Psoas muscle (tissue), 8 donors: ENCODE measurements around the gene HES7. TPM values are rescaled to one million over a fixed set of nuclear protein-coding genes. Genes with fewer than 3 reads are reported as not detected.
A peak's percentile ranks its signal among the peaks of the same experiment; 100 is the strongest.

Experiments used
- ATAC-seq, 4 donors: fragments of 200-7000 bp; cut with Tn5 transposase; one replicate each; pipeline ENCODE4 v1.9.1; 2020; ENCODE audit warnings: moderate library complexity in 3 of 4, mild to moderate bottlenecking in 2 of 4
- DNase-seq, 2 donors: peaks; one replicate each; pipeline ENCODE4 v3.0.0-alpha.2; 2020
- H3K27ac ChIP-seq: fragments of 200-600 bp; one replicate; pipeline ENCODE4 v1.8.0; 2022
- H3K27me3 ChIP-seq, 3 donors: fragments of 200-600 bp in 1 of 3; one replicate each; pipeline versions ENCODE4 v1.6.1 to v1.8.0; 2013 to 2022; ENCODE audit warnings: low read length in 2 of 3, mild to moderate bottlenecking in 2 of 3, moderate library complexity in 1 of 3; ENCODE audit not compliant: insufficient read depth in 3 of 3
- H3K36me3 ChIP-seq, 2 donors: fragments of 200-600 bp in 1 of 2; one replicate each; pipeline versions ENCODE4 v1.6.1 to v1.8.0; 2013 to 2022; ENCODE audit warnings: low read depth in 1 of 2, mild to moderate bottlenecking in 1 of 2, moderate library complexity in 1 of 2; ENCODE audit not compliant: insufficient read depth in 1 of 2
- H3K4me1 ChIP-seq: fragments of 200-600 bp; one replicate; pipeline ENCODE4 v1.8.0; 2022
- H3K4me3 ChIP-seq: fragments of 200-600 bp; one replicate; pipeline ENCODE4 v1.8.0; 2022; ENCODE audit warnings: mild to moderate bottlenecking
- H3K9me3 ChIP-seq: fragments of 200-600 bp; one replicate; pipeline ENCODE4 v1.8.0; 2022
- WGBS, 3 donors: extraction: QIAGEN DNeasy Blood & Tissue Kit; methylation state at CpG; one replicate each; pipeline versions ENCODE4 v1.1.6 to v1.1.7; 2013; 5-methylcytosine and 5-hydroxymethylcytosine counted together
- intact Hi-C, 2 donors: fragments of 100-400 bp; cut with DNase I; formaldehyde crosslinking; loops; one replicate each; pipeline versions ENCODE4 v1.11.0 to v1.14.2; 2022
- polyA plus RNA-seq, 3 donors: library from polyadenylated mRNA; stranded (reverse); fragments of 200-250 nt; gene quantifications; one replicate each; pipeline ENCODE4 v1.2.3, GENCODE V29; 2013
- total RNA-seq, 4 donors: library from RNA; stranded (reverse); fragmentation: NEBNext Ultra II Directional in 2 of 4; extraction: Animal tissue kit (Norgen Biotek cat#: 25700) in 2 of 4; gene quantifications; one replicate each; pipeline versions ENCODE4 v1.2.1 to v1.2.4, GENCODE V29; 2021 to 2023
- TF ChIP-seq, protein P1 (sequence below): fragments of 200-600 bp; IDR thresholded peaks from one replicate; pipeline ENCODE4 v1.8.0; 2022; ENCODE audit warnings: antibody characterized with exemption
- donor health status: healthy with polysubstance abuse.
- donor health status: DM: no; HTN: no; CAD: no; lungs with moderate emphysema.
- donor health status: Bipolar disorder and iron deficiency.
- donor health status: healthy.
- donor health status: DM: yes; HTN: yes; CAD: no.
- donor health status: DM: no; HTN: no; CAD: no.
- donor health status: DM: no; HTN: no; CAD: no.
- donor health status: DM: yes; HTN: yes; CAD: no.

HES7 gene
- total and polyA plus RNA-seq, 7 donors = 0.10 to 0.30 TPM; not detected in 5

DNA sequence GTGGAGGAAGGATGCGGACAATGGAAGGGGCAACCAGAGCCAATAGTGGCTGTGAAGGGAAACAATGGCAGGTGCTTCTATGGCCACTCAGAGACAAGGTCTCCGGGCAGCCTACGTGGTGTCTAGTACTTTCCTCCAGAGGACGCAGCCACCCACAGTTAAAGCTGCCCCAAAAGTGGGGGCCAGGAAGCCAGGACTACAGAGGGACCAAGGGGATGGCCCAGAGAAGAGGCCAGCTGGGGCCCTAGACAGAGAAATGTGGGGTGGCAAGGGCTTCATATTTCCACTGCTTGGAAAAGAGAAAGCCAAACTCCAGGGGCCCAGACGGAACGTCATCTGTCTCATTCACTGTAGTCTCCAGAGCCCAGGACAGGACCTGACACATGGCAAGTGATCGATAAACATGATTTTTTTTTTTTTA lies 29.1 kb upstream of the HES7 start:
- DNase-seq (peak in 1 of 2 donors; percentile 25), ATAC-seq (no peak)
- TF ChIP-seq, protein P1, sequence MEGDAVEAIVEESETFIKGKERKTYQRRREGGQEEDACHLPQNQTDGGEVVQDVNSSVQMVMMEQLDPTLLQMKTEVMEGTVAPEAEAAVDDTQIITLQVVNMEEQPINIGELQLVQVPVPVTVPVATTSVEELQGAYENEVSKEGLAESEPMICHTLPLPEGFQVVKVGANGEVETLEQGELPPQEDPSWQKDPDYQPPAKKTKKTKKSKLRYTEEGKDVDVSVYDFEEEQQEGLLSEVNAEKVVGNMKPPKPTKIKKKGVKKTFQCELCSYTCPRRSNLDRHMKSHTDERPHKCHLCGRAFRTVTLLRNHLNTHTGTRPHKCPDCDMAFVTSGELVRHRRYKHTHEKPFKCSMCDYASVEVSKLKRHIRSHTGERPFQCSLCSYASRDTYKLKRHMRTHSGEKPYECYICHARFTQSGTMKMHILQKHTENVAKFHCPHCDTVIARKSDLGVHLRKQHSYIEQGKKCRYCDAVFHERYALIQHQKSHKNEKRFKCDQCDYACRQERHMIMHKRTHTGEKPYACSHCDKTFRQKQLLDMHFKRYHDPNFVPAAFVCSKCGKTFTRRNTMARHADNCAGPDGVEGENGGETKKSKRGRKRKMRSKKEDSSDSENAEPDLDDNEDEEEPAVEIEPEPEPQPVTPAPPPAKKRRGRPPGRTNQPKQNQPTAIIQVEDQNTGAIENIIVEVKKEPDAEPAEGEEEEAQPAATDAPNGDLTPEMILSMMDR = no peak
- peak overlapping the region; percentile 97 for H3K4me3 ChIP-seq
- H3K36me3 ChIP-seq = peaks cover 5 to 35% of the 10 kb centered on the region in 2 donors
- intact Hi-C loops = loop anchor here in 1 of 2 donors (2.0 kb wide), 1 partner anchor 14 kb away; no protein-coding TSS in a partner anchor
- WGBS, 3 donors = 23 to 32% (median 28%) methylated on average over 7 of the region's 7 CpGs
- no peaks in the 10 kb centered on the region for H3K27me3 ChIP-seq
- no peaks in the 10 kb centered on the region for H3K9me3 ChIP-seq
- H3K27ac ChIP-seq = peak overlapping the region; percentile 100
- peaks cover 40% of the 10 kb centered on the region for H3K4me1 ChIP-seq

DNA sequence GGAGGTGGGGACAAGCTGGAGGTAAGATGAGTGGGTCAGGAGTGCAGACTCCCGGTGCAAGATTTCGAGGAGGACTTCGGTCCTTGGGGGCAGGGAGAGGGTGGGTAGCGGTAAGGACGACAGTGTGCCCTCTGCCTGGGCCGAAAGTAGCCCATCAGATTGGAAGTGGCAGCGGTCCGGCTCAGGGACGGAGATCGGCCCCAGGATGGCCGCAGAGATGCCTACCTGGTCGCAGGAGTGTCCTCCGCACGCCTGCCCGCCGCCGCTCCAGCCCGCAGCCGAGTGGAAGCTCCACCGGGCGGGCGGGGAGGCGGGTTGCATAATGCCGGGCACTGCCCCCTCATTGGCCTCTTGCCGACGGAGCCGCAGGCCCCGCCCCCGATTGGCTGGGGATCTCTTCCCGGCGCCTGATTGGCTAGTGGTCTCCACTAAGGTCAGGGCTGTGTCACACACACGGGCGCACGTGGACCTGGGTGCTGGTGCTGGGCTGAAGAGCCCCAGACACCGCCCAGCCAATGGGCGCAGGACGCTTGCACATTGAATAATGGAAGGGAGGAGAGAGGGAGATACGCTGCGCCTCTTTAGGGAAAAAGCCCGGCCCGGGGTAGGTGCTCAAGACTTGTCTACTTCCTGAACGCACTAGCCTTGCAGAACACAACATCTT lies 28.3 kb upstream of the HES7 start, which contains the start of gene PER1:
Gene PER1, minus strand, starts transcription at position 293 of the 664 bp plus-strand sequence. CDS start 1,698 bp downstream, outside the sequence.
- TF ChIP-seq, protein P1 = no peak
- Histone ChIP-seq H3K4me3 (peak within 1 kb of the TSS; percentile 97), H3K27me3 (no peaks in the 10 kb centered on the region), H3K4me1 (peaks cover 44% of the 10 kb centered on the region), H3K36me3 (peaks cover 13 to 43% of the 10 kb centered on the region in 2 donors), H3K9me3 (no peaks in the 10 kb centered on the region), H3K27ac (peak within 1 kb of the TSS; percentile 100)
- WGBS, 3 donors = 0 to 5% (median 1%) methylated on average over 21 to 42 of the region's 42 CpGs
- intact Hi-C loops = loop anchor here in 1 of 2 donors (2.0 kb wide), 1 partner anchor 13 kb away; no protein-coding TSS in a partner anchor
- peak; percentile 56 to 59 (median 57) for ATAC-seq
- peak; percentile 97 to 99 for DNase-seq

DNA sequence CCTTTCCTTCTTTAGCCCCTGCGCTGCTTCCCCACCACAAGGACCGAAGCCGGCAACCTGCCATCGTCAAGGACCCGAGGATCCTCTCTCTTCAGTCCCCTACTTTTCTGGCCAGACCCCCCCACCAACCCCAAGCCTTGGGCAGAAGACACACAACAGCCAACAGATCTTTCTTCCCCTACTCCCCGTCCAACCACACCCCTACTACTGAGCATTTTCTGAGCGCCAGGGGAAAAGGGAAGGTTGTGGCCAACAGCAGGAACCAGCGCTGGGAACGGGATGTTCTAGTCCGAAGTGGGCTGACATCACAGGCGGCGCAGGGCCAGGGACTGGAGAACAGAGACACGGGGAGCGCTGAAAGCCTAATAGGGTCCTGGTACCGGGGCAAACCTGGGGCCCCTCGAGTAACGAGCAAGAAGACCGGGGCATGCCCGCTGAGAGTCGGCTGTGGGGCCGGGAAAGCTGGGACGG lies 27.8 kb upstream of the HES7 start:
- peak overlapping the region; percentile 97 for H3K4me3 ChIP-seq
- peak; percentile 2 to 49 (median 23) for ATAC-seq
- 0% methylated on average over 21 to 22 of the region's 22 CpGs for WGBS, 3 donors
- H3K9me3 ChIP-seq = no peaks in the 10 kb centered on the region
- peaks cover 49% of the 10 kb centered on the region for H3K4me1 ChIP-seq
- H3K27ac ChIP-seq = peak overlapping the region; percentile 100
- peaks cover 17 to 49% of the 10 kb centered on the region in 2 donors for H3K36me3 ChIP-seq
- no peaks in the 10 kb centered on the region for H3K27me3 ChIP-seq
- TF ChIP-seq, protein P1 = no peak
- DNase-seq = peak; percentile 96 to 98
- intact Hi-C loops = loop anchor here in 1 of 2 donors (2.0 kb wide), 1 partner anchor 13 kb away; no protein-coding TSS in a partner anchor

DNA sequence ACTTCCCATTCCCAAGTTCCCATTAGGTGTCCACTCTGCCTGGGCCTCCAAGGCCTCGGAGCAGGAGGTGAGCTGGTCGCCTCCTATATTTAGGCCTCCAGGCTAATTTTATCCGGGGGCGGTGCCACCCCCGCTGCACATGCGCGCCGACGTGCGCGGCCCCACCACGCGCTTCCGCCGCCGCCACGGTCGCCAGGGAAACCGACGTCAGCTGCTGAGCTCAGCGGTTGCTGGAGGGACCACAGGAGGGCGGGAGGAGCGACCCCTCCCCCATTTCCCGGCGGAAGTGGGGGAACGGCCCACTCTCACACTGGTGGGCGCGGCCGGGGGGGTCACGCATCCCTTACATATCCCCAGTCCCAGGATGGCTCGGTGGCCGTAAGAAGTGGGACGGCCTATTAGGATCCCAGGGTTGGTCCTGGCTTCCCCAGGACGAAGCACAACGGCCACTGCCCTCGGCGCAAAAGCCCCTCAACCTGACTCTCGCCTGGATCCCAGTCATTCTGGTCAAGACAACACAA lies 27.3 kb upstream of the HES7 start:
- peaks cover 49% of the 10 kb centered on the region for H3K4me1 ChIP-seq
- no peaks in the 10 kb centered on the region for H3K27me3 ChIP-seq
- intact Hi-C loops = no loop called here
- TF ChIP-seq, protein P1 = no peak
- peak overlapping the region; percentile 100 for H3K27ac ChIP-seq
- no peaks in the 10 kb centered on the region for H3K9me3 ChIP-seq
- DNase-seq (peak; percentile 94 to 97), ATAC-seq (peak; percentile 43 to 59 (median 53))
- 0 to 1% (median 1%) methylated on average over 35 to 38 of the region's 38 CpGs for WGBS, 3 donors
- H3K36me3 ChIP-seq = peaks cover 21 to 53% of the 10 kb centered on the region in 2 donors
- H3K4me3 ChIP-seq = peak overlapping the region; percentile 97
